HepG2 (cell line): ENCODE results near the gene GLRB. TPM values are rescaled to one million over a fixed set of nuclear protein-coding genes. Genes with fewer than 3 reads are reported as not detected.
A peak's percentile ranks its signal among the peaks of the same experiment; 100 is the strongest.

Experiments used
- ARID4A ChIP-seq: sonication (generic); formaldehyde crosslinking; IDR thresholded peaks from 2 replicates; pipeline ENCODE4 v1.5.0; 2020; ENCODE audit warnings: mild to moderate bottlenecking, missing genetic modification reagents, borderline replicate concordance
- CREB1 ChIP-seq, 2 experiments: fragments of 450-650 bp in 1 of 2; IDR thresholded peaks; 2 replicates each; pipeline ENCODE4 v1.6.1; 2016 to 2017; ENCODE audit warnings: control low read depth in 1 of 2, mild to moderate bottlenecking in 1 of 2, missing compliant biosample characterization in 1 of 2, missing genetic modification characterization in 1 of 2
- E2F1 ChIP-seq: sonication (generic); formaldehyde crosslinking; IDR thresholded peaks from 2 replicates; pipeline ENCODE4 v1.5.0; 2020; ENCODE audit warnings: missing genetic modification reagents
- FOXO4 ChIP-seq: sonication (generic); formaldehyde crosslinking; conservative IDR thresholded peaks from 2 replicates; pipeline ENCODE4 v1.8.1; 2023; ENCODE audit warnings: missing genetic modification reagents
- GABPA ChIP-seq, 2 experiments: IDR thresholded peaks; 2 replicates each; pipeline ENCODE4 v1.6.1; 2011 to 2016; ENCODE audit warnings: low read depth in 2 of 2, low read length in 1 of 2, missing biosample characterization in 1 of 2, missing genetic modification characterization in 1 of 2
- HES4 ChIP-seq: sonication (generic); formaldehyde crosslinking; IDR thresholded peaks from 2 replicates; pipeline ENCODE4 v1.9.0; 2021; ENCODE audit warnings: mild to moderate bottlenecking, missing genetic modification reagents, borderline replicate concordance
- MED13 ChIP-seq: sonication (generic); formaldehyde crosslinking; IDR thresholded peaks from 2 replicates; pipeline ENCODE4 v1.5.0; 2020; ENCODE audit warnings: missing genetic modification reagents
- MLLT10 ChIP-seq: sonication (generic); formaldehyde crosslinking; IDR thresholded peaks from 2 replicates; pipeline ENCODE4 v1.4.0; 2020; ENCODE audit warnings: missing genetic modification reagents
- NR2F1 ChIP-seq, 2 experiments: fragments of 450-650 bp in 1 of 2; formaldehyde crosslinking in 1 of 2; IDR thresholded peaks; 2 replicates each; pipeline versions ENCODE4 v1.5.0 to v1.6.1; 2016 to 2020; ENCODE audit warnings: mild to moderate bottlenecking in 1 of 2, missing compliant biosample characterization in 1 of 2, missing genetic modification reagents in 1 of 2, moderate library complexity in 1 of 2
- NR2F2 ChIP-seq: IDR thresholded peaks from 2 replicates; pipeline ENCODE4 v1.6.1; 2012; ENCODE audit warnings: low read depth, inconsistent platforms, borderline replicate concordance
- NRL ChIP-seq: sonication (generic); formaldehyde crosslinking; IDR thresholded peaks from 2 replicates; pipeline ENCODE4 v1.5.0; 2020; ENCODE audit warnings: missing genetic modification reagents, mild to moderate bottlenecking, moderate library complexity, borderline replicate concordance
- PHF20 ChIP-seq: sonication (generic); formaldehyde crosslinking; IDR thresholded peaks from 2 replicates; pipeline ENCODE4 v1.5.0; 2020; ENCODE audit warnings: mild to moderate bottlenecking, missing genetic modification reagents
- RAD51 ChIP-seq: fragments of 450-650 bp; IDR thresholded peaks from 2 replicates; pipeline ENCODE4 v1.6.1; 2016; ENCODE audit warnings: borderline replicate concordance
- RNF219 ChIP-seq: sonication (generic); formaldehyde crosslinking; IDR thresholded peaks from 2 replicates; pipeline ENCODE4 v1.5.0; 2020; ENCODE audit warnings: mild to moderate bottlenecking, missing genetic modification reagents
- SRF ChIP-seq: IDR thresholded peaks from 2 replicates; pipeline ENCODE4 v1.6.1; 2011; ENCODE audit warnings: mild to moderate bottlenecking, low read depth, low read length, moderate library complexity
- U2AF2 ChIP-seq: fragments of 200-400 bp; formaldehyde crosslinking; IDR thresholded peaks from 2 replicates; pipeline ENCODE4 v1.6.1; 2017; ENCODE audit warnings: low read depth, mild to moderate bottlenecking, low read length
- ZBTB7A ChIP-seq: sonication (generic); formaldehyde crosslinking; IDR thresholded peaks from 2 replicates; pipeline ENCODE4 v1.8.0; 2022; ENCODE audit warnings: mild to moderate bottlenecking, missing genetic modification reagents
- ZNF12 ChIP-seq: sonication (generic); formaldehyde crosslinking; IDR thresholded peaks from 2 replicates; pipeline ENCODE4 v1.5.0; 2020; ENCODE audit warnings: missing genetic modification reagents
- ZNF205 ChIP-seq: IDR thresholded peaks from 2 replicates; pipeline ENCODE4 v1.6.1; 2018; ENCODE audit warnings: missing biosample characterization, missing genetic modification reagents
- ZNF740 ChIP-seq: sonication (generic); formaldehyde crosslinking; IDR thresholded peaks from 2 replicates; pipeline ENCODE4 v1.4.0; 2020; ENCODE audit warnings: missing genetic modification reagents
- ZNF879 ChIP-seq: sonication (generic); formaldehyde crosslinking; IDR thresholded peaks from 2 replicates; pipeline ENCODE4 v1.8.1; 2023; ENCODE audit warnings: missing genetic modification reagents
- polyA plus RNA-seq, 8 experiments: library from polyadenylated mRNA; depleted of rRNA in 3 of 8; stranded (reverse) in 7 of 8; unstranded in 1 of 8; fragments of >200 nt; fragmentation: Illumina TruSeq in 4 of 8; extraction: Trizol in 4 of 8; gene quantifications; 2 replicates each; pipeline versions ENCODE4 v1.2.1 to v1.2.3, GENCODE V29; 2011 to 2016; ENCODE audit warnings: low read depth in 4 of 8, missing spikeins in 1 of 8, mixed read lengths in 1 of 8; ENCODE audit not compliant: insufficient read depth in 1 of 8
- total RNA-seq, 5 experiments: library from RNA; depleted of rRNA; stranded (reverse); fragments of >200 nt; fragmentation: Illumina TruSeq; extraction: Trizol; gene quantifications; 2 replicates each; pipeline ENCODE4 v1.2.3, GENCODE V29; 2016; ENCODE audit warnings: low read depth in 1 of 5

The GLRB gene
- total and polyA plus RNA-seq, 2 of the 13 experiments (the other 11 are each of a cell fraction or from before 2014, with no cell fraction given) = 0.17 to 0.24 TPM

- peak; percentile 37; the same call in 1 of the 2 replicates for TF ChIP-seq ARID4A (CRISPR knock-in tag)
- TF ChIP-seq RAD51 = no peak
- no peak for TF ChIP-seq NR2F2
- no peak for TF ChIP-seq NR2F1 (CRISPR knock-in tag; IDR thresholded peaks at IDR 0.05)
- TF ChIP-seq PHF20 (CRISPR knock-in tag) = no peak
- TF ChIP-seq RNF219 (CRISPR knock-in tag) = no peak
- TF ChIP-seq HES4 (CRISPR knock-in tag) = peak; percentile 94
- TF ChIP-seq GABPA (IDR thresholded peaks at IDR 0.05; ENCODE audit: low read depth, low read length) = no peak
- TF ChIP-seq GABPA (CRISPR knock-in tag; IDR thresholded peaks at IDR 0.05; ENCODE audit: low read depth) = no peak
- TF ChIP-seq ZNF205 = no peak
- no peak for TF ChIP-seq CREB1 (IDR thresholded peaks at IDR 0.05)
- no peak for TF ChIP-seq CREB1 (CRISPR knock-in tag; IDR thresholded peaks at IDR 0.05)
- no peak for TF ChIP-seq SRF
- TF ChIP-seq ZNF879 (CRISPR knock-in tag) = 0 out of 2 replicates have a peak, but pooled peaks have one; percentile 46
- TF ChIP-seq MED13 (CRISPR knock-in tag) = no peak
- no peak for TF ChIP-seq MLLT10
- peak; percentile 59; the same call in 1 of the 2 replicates for TF ChIP-seq ZNF12 (CRISPR knock-in tag)
- TF ChIP-seq E2F1 = no peak
- TF ChIP-seq ZNF740 (CRISPR knock-in tag) = no peak
- TF ChIP-seq NRL (CRISPR knock-in tag) = peak; percentile 42; the same call in 1 of the 2 replicates
- no peak for TF ChIP-seq FOXO4 (CRISPR knock-in tag)
- peak; percentile 88 for TF ChIP-seq ZBTB7A (CRISPR knock-in tag)
- no peak for TF ChIP-seq U2AF2
Observed at GRCh38 chr4:157220371-157220881, 144.5 kb downstream of the GLRB start, which contains the start of gene GRIA2 (continued).
